NCI-H1436 treated with DMSO at 0.1 percent for 48 hours (cell line): ENCODE measurements around the gene DAP3.

Source experiments
- DNase-seq: peaks from one replicate; lab custom pipeline; 2025; lab: John Stamatoyannopoulos, UW

Gene DAP3

DNA sequence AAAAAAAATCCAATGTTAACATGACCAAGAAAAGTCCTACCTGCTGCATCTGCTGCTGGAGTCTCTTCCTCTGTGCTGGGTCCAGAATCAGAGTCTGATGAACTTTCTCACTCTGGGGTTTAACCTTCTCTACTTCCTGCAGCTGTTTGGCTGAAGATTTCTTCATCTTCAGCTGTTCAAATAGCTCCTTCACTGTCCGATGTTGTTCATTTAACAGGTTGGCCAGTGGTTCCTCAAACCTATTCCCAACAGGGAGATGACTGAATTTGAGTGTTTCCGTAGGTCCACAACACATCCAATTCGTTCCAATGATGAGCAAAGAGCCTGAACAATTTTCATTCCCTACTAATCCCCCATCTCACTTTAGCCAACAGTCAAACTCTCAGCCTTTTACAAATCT, 88.7 kb downstream of the DAP3 start:
- DNase-seq: no peak
